HepG2 (cell line): Measurements from ENCODE around the gene CTDSPL2. TPM values are rescaled to one million over a fixed set of nuclear protein-coding genes. Genes with fewer than 3 reads are reported as not detected.

Experiments
- DNMT3B ChIP-seq: conservative IDR thresholded peaks from 2 replicates; pipeline ENCODE4 v1.6.1; 2016; ENCODE audit warnings: missing biosample characterization, control low read depth
- DRAP1 ChIP-seq: IDR thresholded peaks from 2 replicates; pipeline ENCODE4 v1.6.1; 2016; ENCODE audit warnings: missing genetic modification reagents, missing compliant biosample characterization
- ELF1 ChIP-seq: sonication (generic); formaldehyde crosslinking; IDR thresholded peaks from 2 replicates; pipeline ENCODE4 v1.4.0; 2020; ENCODE audit warnings: missing genetic modification reagents
- HBP1 ChIP-seq: IDR thresholded peaks from 2 replicates; pipeline ENCODE4 v1.6.1; 2016; ENCODE audit warnings: low read depth, control low read depth
- KAT2B ChIP-seq: fragments of 150-350 bp; IDR thresholded peaks from 2 replicates; pipeline ENCODE4 v1.6.1; 2014; ENCODE audit warnings: low read depth, low read length, borderline replicate concordance
- MTA1 ChIP-seq: sonication (generic); formaldehyde crosslinking; IDR thresholded peaks from 2 replicates; pipeline ENCODE4 v1.4.0; 2020; ENCODE audit warnings: missing genetic modification reagents, mild to moderate bottlenecking, borderline replicate concordance
- PITX1 ChIP-seq: sonication (generic); formaldehyde crosslinking; IDR thresholded peaks from 2 replicates; pipeline ENCODE4 v1.5.1; 2020; ENCODE audit warnings: mild to moderate bottlenecking, missing genetic modification reagents
- REXO4 ChIP-seq: sonication (generic); formaldehyde crosslinking; IDR thresholded peaks from 2 replicates; pipeline ENCODE4 v1.8.0; 2022; ENCODE audit warnings: missing genetic modification reagents, mild to moderate bottlenecking, borderline replicate concordance
- SAP130 ChIP-seq: IDR thresholded peaks from 2 replicates; pipeline ENCODE4 v1.6.1; 2016; ENCODE audit warnings: low read depth
- SIX1 ChIP-seq: sonication (generic); formaldehyde crosslinking; IDR thresholded peaks from 2 replicates; pipeline ENCODE4 v1.4.0; 2020; ENCODE audit warnings: missing genetic modification reagents, borderline replicate concordance
- TSC22D2 ChIP-seq: sonication (generic); formaldehyde crosslinking; IDR thresholded peaks from 2 replicates; pipeline ENCODE4 v1.5.1; 2020; ENCODE audit warnings: missing genetic modification reagents, mild to moderate bottlenecking, borderline replicate concordance
- YEATS2 ChIP-seq: sonication (generic); formaldehyde crosslinking; IDR thresholded peaks from 2 replicates; pipeline ENCODE4 v1.4.0; 2020; ENCODE audit warnings: missing genetic modification reagents, borderline replicate concordance
- ZBTB43 ChIP-seq: sonication (generic); formaldehyde crosslinking; conservative IDR thresholded peaks from 2 replicates; pipeline ENCODE4 v1.4.0; 2020; ENCODE audit warnings: missing genetic modification reagents
- ZBTB7B ChIP-seq: sonication (generic); formaldehyde crosslinking; IDR thresholded peaks from 2 replicates; pipeline ENCODE4 v1.4.0; 2020; ENCODE audit warnings: missing genetic modification reagents
- ZFP36L1 ChIP-seq: sonication (generic); formaldehyde crosslinking; IDR thresholded peaks from 2 replicates; pipeline ENCODE4 v1.8.0; 2022; ENCODE audit warnings: mild to moderate bottlenecking, missing genetic modification reagents, moderate library complexity
- ZMAT5 ChIP-seq: sonication (generic); formaldehyde crosslinking; IDR thresholded peaks from 2 replicates; pipeline ENCODE4 v1.5.0; 2020; ENCODE audit warnings: mild to moderate bottlenecking, low read depth, missing genetic modification reagents, borderline replicate concordance
- ZNF251 ChIP-seq: sonication (generic); formaldehyde crosslinking; IDR thresholded peaks from 2 replicates; pipeline ENCODE4 v1.9.0; 2021; ENCODE audit warnings: mild to moderate bottlenecking, missing genetic modification reagents
- ZNF3 ChIP-seq: IDR thresholded peaks from 2 replicates; pipeline ENCODE4 v1.7.0; 2017; ENCODE audit warnings: inconsistent platforms
- ZNF317 ChIP-seq: sonication (generic); formaldehyde crosslinking; IDR thresholded peaks from 2 replicates; pipeline ENCODE4 v1.5.0; 2020; ENCODE audit warnings: mild to moderate bottlenecking, missing genetic modification reagents
- ZNF432 ChIP-seq: sonication (generic); formaldehyde crosslinking; IDR thresholded peaks from 2 replicates; pipeline ENCODE4 v1.5.0; 2020; ENCODE audit warnings: missing genetic modification reagents, mild to moderate bottlenecking, borderline replicate concordance
- ZNF780A ChIP-seq: sonication (generic); formaldehyde crosslinking; IDR thresholded peaks from 2 replicates; pipeline ENCODE4 v1.8.0; 2022; ENCODE audit warnings: mild to moderate bottlenecking, missing genetic modification reagents, moderate library complexity
- ZZZ3 ChIP-seq: sonication (generic); formaldehyde crosslinking; IDR thresholded peaks from 2 replicates; pipeline ENCODE4 v1.4.0; 2020; ENCODE audit warnings: missing genetic modification reagents, mild to moderate bottlenecking, borderline replicate concordance
- polyA plus RNA-seq, 8 experiments: library from polyadenylated mRNA; depleted of rRNA in 3 of 8; stranded (reverse) in 7 of 8; unstranded in 1 of 8; fragments of >200 nt; fragmentation: Illumina TruSeq in 4 of 8; extraction: Trizol in 4 of 8; gene quantifications; 2 replicates each; pipeline versions ENCODE4 v1.2.1 to v1.2.3, GENCODE V29; 2011 to 2016; ENCODE audit warnings: low read depth in 4 of 8, missing spikeins in 1 of 8, mixed read lengths in 1 of 8; ENCODE audit not compliant: insufficient read depth in 1 of 8
- total RNA-seq, 5 experiments: library from RNA; depleted of rRNA; stranded (reverse); fragments of >200 nt; fragmentation: Illumina TruSeq; extraction: Trizol; gene quantifications; 2 replicates each; pipeline ENCODE4 v1.2.3, GENCODE V29; 2016; ENCODE audit warnings: low read depth in 1 of 5

Gene CTDSPL2
- total and polyA plus RNA-seq, 2 of the 13 experiments (the other 11 are each of a cell fraction or from before 2014, with no cell fraction given) = 37.4 to 56.2 TPM

- TF ChIP-seq ZBTB43 (peak; percentile 63; the same call in 1 of the 2 replicates), REXO4 (CRISPR knock-in tag) (no peak; the same call in 1 of the 2 replicates), KAT2B (no peak), DNMT3B (CRISPR knock-in tag) (no peak), ZFP36L1 (CRISPR knock-in tag) (no peak), YEATS2 (CRISPR knock-in tag) (peak; percentile 57; the same call in 1 of the 2 replicates), HBP1 (CRISPR knock-in tag) (peak; percentile 24), PITX1 (CRISPR knock-in tag) (no peak; the same call in 1 of the 2 replicates), ZNF3 (CRISPR knock-in tag) (no peak), ZMAT5 (no peak), SAP130 (CRISPR knock-in tag) (peak; percentile 78), ZNF780A (CRISPR knock-in tag) (0 out of 2 replicates have a peak, but pooled peaks have one; percentile 39), ZNF251 (no peak), ZBTB7B (peak; percentile 30; the same call in 1 of the 2 replicates), MTA1 (CRISPR knock-in tag) (peak; percentile 41; the same call in 1 of the 2 replicates), DRAP1 (CRISPR knock-in tag) (no peak; the same call in 1 of the 2 replicates), ELF1 (no peak; the same call in 1 of the 2 replicates), ZNF317 (CRISPR knock-in tag) (no peak; the same call in 1 of the 2 replicates), TSC22D2 (CRISPR knock-in tag) (no peak), SIX1 (0 out of 2 replicates have a peak, but pooled peaks have one; percentile 12), ZNF432 (no peak), ZZZ3 (CRISPR knock-in tag) (no peak; the same call in 1 of the 2 replicates)
These were observed 109.7 kb downstream of the CTDSPL2 start, which contains the start of gene EIF3J (continued) for GRCh38 chr15:44536962-44537734.
